Measurements from ENCODE around the gene NUDT4.

DNA sequence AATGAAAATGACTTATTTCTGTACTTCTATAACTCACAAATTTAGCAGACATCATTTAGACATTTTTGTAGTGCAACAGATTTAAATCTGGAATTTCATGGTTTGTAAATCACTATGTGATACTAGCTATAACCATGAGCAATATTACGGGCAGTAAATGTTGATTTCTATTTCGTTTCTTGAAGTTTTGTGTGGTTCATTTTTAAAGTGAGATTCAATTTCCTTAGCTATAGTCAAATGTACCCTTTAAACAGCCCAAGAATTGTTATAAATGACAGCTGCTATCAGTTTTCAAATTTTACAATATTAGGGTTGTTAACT lies 30.2 kb downstream of the NUDT4 start:
- TF ChIP-seq POLR2A (IDR thresholded peaks at IDR 0.05; ENCODE audit: low read depth, low read length): no peak; the same call in 1 of the 2 replicates
- no peak for TF ChIP-seq TAF1 (IDR thresholded peaks at IDR 0.05; ENCODE audit: low read depth, low read length)
- no peak for TF ChIP-seq POU2F2 (IDR thresholded peaks at IDR 0.05; ENCODE audit: low read depth, low read length)
- no peak for TF ChIP-seq POLR2AphosphoS5 (IDR thresholded peaks at IDR 0.05; ENCODE audit: low read depth, low read length)
- TF ChIP-seq PAX5 (IDR thresholded peaks at IDR 0.05; ENCODE audit: insufficient read depth, low read length, severe bottlenecking): no peak
- TF ChIP-seq SPI1 (IDR thresholded peaks at IDR 0.05; ENCODE audit: low read depth, low read length): no peak

Data from GM12891 (cell line).